GM18511 (cell line): ENCODE data around the gene GPR137B.
"Not testable (repeated sequence)": the region's sequence is repeated elsewhere in the genome, so short reads cannot be mapped to it uniquely, and the experiment has no call there.

Source experiments
- ATAC-seq: cut with Tn5 transposase; IDR thresholded peaks from one replicate; pipeline ENCODE4 v1.9.1; 2021; ENCODE audit warnings: mild to moderate bottlenecking, moderate library complexity; ENCODE audit not compliant: unreplicated experiment

The GPR137B gene, protein sequence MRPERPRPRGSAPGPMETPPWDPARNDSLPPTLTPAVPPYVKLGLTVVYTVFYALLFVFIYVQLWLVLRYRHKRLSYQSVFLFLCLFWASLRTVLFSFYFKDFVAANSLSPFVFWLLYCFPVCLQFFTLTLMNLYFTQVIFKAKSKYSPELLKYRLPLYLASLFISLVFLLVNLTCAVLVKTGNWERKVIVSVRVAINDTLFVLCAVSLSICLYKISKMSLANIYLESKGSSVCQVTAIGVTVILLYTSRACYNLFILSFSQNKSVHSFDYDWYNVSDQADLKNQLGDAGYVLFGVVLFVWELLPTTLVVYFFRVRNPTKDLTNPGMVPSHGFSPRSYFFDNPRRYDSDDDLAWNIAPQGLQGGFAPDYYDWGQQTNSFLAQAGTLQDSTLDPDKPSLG

DNA sequence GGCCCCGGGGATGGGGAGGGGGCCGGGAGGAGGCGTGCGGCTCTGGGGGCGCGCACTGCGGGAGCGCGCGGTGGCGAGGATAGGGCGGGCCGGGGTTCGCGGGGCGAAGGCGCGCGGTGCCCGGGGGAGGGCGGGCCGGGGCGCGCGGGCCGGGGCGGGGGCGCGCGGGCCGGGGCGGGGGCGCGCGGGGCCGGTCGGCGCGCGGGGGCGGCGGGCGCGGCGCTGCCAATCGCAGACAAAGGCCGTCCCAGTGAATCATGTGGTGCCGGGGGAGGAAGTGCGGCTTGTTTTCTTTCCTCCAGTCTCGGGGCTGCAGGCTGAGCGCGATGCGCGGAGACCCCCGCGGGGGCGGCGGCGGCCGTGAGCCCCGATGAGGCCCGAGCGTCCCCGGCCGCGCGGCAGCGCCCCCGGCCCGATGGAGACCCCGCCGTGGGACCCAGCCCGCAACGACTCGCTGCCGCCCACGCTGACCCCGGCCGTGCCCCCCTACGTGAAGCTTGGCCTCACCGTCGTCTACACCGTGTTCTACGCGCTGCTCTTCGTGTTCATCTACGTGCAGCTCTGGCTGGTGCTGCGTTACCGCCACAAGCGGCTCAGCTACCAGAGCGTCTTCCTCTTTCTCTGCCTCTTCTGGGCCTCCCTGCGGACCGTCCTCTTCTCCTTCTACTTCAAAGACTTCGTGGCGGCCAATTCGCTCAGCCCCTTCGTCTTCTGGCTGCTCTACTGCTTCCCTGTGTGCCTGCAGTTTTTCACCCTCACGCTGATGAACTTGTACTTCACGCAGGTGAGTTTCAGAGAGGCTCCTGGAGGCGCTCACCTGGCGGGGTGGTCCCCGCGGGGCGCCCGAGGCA is at the start of gene GPR137B:
GPR137B (plus strand) TSS at position 287 of the 851 bp plus-strand sequence; CDS start at position 371, 84 bp downstream.
- ATAC-seq: peak; percentile 64

DNA sequence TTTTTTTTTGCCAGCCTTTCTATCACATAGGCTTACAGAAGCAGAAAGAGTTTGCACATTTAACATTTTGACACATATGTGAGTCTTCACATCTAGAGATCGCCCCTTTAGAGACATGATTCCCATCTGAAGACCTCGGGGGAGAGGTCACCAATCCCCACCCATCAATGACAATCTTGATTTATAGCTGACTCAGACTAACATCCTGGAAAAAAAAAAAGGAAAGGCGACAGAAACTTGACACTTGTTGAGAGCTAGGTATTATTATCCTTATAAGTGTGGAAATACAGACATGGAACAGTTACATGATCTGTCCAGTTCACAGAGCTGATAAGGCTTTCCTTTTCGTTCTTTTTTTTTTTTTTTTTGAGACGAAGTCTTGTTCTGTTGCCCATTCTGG is 49.4 kb upstream of the GPR137B start:
- ATAC-seq: no peak

- ATAC-seq: no peak
Observed at GRCh38 chr1:236095705-236096520, 46.4 kb upstream of the GPR137B start.

DNA sequence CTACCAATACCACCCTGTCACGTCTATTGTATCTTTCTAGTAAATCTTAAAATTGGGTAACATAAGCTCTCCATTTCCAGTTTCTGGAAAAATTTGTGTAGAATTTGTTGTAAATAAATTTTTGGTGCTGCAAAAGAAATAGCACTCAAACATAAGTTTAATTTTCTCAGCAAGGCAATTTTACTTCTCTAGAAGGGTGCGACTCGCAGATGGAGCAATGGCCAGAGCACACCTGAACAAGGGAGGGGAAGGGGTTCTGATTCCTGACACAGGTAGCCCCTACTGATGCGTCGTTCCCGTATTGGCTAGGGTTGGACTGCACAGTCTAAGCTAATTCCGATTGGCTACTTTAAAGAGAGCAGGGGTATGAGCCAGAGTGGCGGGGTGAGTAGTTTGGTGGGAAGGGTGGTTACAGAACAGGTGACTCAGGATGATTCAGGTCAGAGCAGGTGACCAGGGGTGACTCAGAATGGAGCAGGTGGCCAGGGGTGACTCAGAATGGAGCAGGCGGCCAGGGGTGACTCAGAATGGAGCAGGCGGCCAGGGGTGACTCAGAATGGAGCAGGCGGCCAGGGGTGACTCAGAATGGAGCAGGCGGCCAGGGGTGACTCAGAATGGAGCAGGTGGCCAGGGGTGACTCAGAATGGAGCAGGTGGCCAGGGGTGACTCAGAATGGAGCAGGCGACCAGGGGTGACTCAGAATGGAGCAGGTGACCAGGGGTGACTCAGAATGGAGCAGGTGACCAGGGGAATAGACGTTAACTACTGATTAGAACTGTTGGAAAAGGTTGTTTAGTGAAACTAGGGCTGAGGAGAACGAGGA is 45.5 kb upstream of the GPR137B start:
- not testable (repeated sequence) for ATAC-seq

DNA sequence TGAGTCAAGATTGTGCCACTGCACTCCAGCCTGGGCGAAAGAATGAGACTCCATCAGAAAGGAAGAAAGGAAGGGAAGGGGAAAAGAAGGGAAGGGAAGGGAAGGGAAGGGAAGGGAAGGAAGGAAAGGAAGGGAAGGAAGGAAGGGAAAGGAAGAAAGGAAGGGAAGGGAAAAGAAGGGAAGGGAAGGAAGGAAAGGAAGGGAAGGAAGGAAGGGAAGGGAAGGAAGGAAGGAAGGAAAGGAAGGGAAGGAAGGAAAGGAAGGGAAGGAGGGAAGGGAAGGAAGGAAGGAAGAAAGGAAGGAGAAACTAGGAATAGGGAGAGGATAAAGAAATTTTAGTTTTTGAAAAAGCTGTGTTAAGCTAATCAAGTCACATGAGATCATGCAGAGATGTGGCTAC is 44.1 kb upstream of the GPR137B start:
- ATAC-seq: no peak

DNA sequence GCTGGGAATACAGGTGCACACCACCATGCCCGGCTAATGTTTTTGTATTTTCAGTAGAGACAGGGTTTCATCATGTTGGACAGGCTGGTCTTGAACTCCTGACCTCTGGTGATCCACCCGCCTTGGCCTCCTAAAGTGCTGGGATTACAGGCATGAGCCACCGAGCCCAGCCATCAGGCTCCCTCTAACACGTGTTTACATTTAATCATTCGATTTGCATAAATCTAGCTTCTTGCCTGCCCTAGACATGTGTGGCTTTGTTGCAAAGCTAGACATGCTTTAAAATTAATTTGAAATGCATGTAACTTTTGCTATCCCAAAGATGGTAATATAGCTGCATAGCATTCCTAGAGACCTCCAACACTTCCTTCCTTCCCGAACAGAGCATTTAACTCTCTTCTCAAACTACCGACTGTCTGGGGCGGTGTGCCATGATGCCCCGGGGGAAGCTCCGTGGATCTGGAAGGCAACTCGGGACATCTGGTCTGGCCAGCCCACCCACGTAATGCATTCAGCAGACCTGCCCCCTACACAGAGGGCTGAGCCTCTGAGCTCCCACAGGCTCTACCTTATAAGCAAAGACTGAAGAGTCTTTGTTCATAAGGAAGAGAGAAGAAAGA is 42.9 kb upstream of the GPR137B start:
- no peak for ATAC-seq

DNA sequence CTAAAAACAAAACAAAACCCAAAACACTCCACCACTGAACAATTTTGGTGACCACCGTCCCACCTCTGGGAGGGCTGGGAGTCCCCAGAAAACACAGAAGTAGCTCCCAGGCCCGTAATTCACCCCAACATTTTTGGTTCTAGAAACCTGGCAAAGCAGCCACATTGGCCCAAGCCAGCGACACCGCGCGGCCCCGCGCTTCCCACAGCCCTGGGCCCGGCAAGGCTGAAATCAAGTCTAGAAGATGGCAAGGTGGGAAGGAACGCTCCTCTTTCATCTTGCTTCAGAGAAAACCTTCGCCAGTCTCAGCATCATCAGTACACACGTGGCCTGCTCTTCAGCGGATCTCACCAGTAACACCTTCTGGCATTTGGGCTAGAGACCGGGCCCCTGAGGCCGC is 41.5 kb upstream of the GPR137B start:
- no peak for ATAC-seq

DNA sequence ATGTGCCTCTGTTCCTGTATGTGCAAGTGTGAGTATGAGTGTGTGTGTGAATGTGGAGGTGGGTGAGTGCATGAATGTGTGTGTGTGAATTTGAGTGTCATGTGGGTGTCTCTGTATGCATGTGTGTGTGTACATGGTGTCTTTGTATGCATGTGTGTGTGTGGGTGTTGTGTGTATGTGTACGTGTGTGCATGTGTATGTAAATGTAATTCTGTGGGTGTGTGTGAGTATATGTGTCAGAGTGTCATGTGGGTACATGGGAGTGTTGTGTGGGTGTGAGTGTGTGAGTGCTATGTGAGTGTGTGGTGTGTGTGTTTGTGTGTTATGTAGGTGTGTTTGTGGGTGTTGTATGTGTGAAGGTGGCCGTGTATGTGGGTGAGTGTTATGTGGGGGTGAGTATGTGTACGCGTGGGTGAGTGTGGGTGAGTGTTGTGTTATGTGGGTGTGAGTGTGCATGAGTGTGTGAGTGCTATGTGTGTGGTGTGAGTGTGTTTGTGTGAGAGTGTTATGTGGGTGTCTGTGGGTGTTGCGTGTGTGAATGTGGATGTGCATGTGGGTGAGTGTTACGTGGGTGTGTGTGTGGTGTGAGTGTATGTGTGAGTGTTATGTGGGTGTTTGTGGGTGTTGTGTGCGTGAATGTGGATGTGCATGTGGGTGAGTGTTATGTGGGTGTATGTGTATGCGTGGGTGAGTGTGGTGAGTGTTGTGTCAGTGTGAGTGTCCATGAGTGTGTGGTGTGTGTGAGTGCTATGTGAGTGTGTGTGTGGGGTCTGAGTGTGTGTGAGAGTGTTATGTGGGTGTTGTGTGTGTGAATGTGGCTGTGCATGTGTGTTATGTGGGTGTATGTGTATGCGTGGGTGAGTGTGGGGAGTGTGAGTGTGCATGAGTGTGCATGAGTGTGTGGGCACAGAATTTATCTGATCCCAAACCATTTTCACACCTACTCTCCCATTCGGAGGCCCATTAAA is 40.8 kb upstream of the GPR137B start:
- ATAC-seq: no peak

GRCh38 chr1:236102611-236103010 is 39.7 kb upstream of the GPR137B start:
- ATAC-seq: no peak

DNA sequence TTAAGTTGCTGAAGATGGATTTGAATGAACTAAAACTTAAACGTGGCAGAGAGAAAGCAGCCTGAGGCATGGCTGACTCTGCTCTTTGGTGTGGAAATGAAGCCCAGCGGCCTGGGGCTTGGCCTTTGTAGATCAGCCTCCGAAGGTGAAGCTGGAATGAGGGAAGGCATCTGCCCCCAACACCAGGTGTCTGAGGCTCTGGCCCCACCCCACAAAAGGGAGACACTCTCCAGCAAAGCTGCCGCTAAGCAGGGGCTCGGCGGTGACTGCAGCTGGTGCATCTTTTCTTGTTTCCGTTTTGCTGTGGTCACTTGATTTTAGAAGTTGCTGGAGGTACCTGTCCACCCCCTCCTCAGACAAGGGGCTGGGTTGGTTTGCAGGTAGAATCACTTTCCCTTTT is 39.3 kb upstream of the GPR137B start:
- no peak for ATAC-seq

- no peak for ATAC-seq
Observed at GRCh38 chr1:236103646-236104218, 38.6 kb upstream of the GPR137B start.

GRCh38 chr1:236107121-236107907 is 35.0 kb upstream of the GPR137B start:
- ATAC-seq: no peak

DNA sequence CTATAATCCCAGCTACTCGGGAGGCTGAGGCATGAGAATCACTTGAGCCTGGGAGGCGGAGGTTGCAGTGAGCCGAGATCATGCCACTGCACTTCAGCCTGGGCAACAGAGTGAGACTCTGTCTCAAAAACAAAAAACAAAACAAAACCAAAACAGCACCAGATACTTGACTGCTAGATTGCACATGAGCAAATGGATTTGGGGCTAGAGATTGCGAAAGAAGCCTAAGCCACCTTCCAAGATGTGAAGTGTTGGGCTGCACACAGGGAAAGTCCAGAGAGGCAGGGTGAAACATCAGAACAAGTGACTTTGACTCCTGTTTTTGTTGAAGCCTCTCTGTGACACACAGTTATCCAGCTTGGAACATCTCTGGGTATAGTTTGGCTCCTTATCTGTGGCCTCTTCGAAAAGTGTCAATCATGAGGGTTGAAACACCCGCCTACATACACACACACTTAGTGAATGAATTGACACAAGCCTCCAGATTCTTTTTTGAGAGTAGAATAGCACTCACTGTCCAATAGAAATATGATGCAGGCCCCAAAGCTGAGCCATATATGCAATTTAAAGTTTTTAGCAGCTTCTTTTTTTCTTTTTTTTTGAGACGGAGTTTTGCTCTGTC is 34.2 kb upstream of the GPR137B start:
- no peak for ATAC-seq

DNA sequence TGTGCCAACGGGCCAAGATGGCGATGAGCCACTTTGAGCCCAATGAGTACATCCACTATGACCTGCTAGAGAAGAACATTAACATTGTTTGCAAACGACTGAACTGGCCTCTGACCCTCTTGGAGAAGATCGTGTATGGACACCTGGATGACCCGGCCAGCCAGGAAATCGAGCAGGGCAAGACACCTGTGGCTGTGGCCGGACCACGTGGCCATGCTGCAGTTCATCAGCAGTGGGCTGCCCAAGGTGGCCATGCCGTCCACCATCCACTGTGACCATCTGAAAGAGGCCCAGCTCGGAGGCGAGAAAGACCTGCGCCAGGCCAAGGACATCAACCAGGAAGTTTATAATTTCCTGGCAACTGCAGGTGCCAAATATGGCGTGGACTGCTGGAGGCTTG is 32.2 kb upstream of the GPR137B start:
- ATAC-seq: no peak

DNA sequence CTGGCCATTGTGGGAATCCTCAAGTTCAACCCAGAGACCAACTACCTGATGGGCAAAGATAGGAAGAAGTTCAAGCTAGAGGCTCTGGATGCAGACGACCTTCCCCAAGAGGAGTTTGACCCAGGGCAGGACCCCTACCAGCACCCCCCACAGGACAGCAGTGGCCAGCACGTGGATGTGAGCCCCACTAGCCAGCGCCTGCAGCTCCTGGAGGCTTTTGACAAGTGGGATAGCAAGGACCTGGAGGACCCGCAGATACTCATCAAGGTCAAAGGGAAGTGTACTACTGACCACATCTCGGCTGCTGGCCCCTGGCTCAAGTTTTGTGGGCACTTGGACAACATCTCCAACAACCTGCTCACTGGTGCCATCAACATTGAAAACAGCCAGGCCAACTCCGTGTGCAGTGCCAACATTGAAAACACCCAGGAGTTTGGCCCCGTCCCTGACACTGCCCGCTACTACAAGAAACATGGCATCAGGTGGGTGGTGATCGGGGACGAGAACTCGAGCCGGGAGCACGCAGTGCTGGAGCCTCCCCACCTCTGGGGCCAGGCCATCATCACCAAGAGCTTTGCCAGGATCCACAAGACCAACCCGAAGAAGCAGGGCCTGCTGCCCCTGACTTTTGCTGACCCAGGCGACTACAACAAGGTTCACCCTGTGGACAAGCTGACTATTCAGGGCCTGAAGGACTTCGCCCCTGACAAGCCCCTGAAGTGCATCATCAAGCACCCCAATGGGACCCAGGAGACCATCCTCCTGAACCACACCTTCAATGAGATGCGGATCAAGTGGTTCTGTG is 30.6 kb upstream of the GPR137B start:
- ATAC-seq: no peak

- ATAC-seq: no peak
Observed at GRCh38 chr1:236112332-236112627, 30.1 kb upstream of the GPR137B start.
